Stimulated activated CD4-positive, alpha-beta T cell treated with anti-CD3 and anti-CD28 coated beads, Interleukin-15, amount 100 ng/mL, for 1 hour (primary cell): ENCODE measurements around the gene RXFP2.

Experiments
- DNase-seq, 2 donors: peaks; one replicate each; pipeline ENCODE4 v3.0.0-alpha.2; 2020; ENCODE audit warnings: low read depth in 1 of 2, low spot score in 1 of 2

RXFP2 gene, protein sequence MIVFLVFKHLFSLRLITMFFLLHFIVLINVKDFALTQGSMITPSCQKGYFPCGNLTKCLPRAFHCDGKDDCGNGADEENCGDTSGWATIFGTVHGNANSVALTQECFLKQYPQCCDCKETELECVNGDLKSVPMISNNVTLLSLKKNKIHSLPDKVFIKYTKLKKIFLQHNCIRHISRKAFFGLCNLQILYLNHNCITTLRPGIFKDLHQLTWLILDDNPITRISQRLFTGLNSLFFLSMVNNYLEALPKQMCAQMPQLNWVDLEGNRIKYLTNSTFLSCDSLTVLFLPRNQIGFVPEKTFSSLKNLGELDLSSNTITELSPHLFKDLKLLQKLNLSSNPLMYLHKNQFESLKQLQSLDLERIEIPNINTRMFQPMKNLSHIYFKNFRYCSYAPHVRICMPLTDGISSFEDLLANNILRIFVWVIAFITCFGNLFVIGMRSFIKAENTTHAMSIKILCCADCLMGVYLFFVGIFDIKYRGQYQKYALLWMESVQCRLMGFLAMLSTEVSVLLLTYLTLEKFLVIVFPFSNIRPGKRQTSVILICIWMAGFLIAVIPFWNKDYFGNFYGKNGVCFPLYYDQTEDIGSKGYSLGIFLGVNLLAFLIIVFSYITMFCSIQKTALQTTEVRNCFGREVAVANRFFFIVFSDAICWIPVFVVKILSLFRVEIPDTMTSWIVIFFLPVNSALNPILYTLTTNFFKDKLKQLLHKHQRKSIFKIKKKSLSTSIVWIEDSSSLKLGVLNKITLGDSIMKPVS

DNA sequence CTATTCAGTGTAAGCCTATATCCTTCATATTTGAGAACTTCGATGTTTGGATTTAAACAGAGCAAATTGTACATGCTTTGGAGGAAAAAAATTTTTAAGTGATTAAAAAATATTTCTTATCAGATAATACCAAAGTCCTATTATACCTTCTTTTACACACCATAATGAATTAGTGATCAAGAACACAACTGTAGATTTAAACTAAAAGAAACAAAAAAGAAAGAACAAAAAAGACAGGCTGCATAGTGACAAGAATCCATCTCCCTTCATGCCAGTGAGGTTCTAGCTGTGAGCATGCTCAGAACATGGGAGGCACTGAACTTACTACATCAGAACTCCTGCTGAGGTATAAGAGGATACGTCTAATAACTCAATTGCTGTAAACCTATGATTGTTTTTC is at the start of gene RXFP2:
TSS of gene RXFP2 (plus strand) at position 301 of the 400 bp plus-strand sequence. CDS start at position 388, 87 bp downstream.
- no peak for DNase-seq

DNA sequence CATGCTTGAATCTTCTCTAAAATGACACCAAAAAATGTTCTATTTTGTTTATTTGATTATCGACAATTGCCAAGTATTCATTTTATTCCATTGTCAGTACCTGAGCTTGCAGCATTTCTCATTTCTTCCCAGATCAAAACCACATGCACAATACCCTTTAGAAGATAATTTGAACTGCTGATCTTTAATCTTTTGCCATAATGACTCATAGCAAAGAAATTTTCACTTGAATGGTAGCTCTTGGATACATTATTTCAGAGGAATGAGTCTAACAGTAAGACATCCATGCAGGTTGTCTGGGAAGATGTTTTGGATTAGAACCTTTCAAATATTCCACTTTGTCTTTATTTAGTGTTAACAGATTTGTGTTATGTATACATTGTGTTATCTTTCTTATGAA is 42.0 kb upstream of the RXFP2 start:
- DNase-seq: no peak

DNA sequence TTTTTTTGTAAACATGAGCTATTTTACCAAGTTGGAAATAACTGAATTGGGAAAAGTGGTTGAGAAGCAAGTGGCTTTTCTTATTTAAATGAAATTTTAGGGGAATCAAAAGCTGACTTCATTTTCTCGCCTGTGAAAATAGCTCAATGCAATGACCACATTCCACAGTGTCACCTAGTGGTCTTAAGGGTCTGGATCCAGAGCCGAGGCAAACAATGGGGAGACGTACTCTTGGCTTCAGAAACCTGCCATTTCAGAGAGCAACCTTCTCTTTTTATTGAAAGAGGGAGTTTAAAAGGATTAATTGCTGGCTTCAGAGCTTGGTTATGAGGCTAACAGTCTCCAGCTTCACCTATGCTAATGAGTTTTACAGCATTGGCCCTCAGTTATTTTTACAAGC is 39.7 kb upstream of the RXFP2 start:
- DNase-seq: no peak

DNA sequence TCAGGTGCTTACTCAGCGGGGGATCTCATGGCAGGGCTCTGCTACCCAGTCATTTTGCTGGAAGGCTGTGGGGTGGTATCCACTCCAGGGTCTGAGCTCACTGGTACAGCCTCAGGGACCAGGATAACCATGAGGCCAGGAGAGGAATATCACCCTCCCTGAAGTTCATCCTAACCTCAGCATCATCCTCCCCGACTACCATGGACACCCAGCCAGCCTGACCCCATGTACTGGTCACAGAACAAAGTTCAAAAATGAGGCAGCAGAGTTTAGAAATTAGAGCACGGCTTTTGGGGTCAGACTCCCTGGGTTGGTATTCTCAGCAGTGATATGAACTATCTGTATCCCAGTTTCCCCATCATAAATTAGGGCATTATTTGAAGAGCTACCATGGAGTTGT is 35.5 kb upstream of the RXFP2 start:
- DNase-seq: no peak

DNA sequence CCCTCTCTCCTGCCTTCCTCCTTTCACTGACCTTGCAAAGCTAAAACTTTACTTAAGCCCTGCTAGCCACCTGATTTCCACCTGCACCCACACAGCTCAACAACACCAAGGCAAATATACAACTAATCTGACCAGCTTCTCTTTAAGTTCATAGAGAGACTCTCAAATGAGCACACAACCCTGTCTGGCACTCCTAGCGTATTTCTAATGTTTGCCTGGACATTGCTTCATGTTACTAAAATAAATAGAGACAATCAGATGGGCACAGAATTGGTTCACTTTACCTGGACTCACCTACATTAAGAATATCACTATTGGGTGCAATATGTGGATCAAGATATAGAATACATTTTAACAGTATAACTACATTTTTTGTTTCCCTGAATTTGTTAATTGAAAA is 33.2 kb upstream of the RXFP2 start:
- no peak for DNase-seq

DNA sequence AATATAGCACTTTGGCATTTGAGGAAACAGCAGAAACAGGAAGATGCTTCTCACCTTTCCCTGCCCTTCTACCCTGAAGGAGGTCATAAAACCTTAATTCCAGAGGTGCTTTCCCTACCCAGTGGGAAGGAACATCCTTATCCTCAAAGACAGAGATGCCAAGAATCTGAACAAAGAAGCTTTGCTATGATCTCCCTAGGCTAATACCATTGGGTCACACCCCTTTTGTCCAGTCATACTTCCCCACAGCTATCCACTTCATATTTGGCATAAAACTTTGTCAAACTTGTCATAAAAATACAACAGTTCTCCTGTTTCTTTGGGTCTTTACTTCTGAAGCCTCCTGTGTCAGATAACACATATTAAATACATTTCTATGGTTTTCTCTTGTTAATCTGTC is 21.7 kb upstream of the RXFP2 start:
- DNase-seq: no peak

DNA sequence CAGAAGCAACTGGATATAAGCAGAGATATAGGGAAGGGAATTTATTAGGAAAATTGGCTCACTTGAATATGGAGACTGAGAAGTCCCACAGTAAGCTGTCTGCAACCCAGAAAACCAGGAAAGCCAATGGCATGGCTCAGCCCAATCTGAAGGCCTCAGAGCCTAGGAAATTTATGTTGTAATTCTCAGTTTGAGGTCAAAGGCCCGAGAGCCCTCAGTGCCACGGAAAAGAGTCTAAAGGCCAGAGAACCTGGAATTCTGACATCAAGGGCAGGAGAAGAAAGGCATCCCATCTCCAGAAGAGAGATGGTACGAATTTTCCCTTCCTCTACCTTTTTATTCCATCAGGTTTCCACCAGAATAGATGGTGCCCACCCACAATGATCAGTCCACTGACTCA is 20.1 kb upstream of the RXFP2 start:
- no peak for DNase-seq

DNA sequence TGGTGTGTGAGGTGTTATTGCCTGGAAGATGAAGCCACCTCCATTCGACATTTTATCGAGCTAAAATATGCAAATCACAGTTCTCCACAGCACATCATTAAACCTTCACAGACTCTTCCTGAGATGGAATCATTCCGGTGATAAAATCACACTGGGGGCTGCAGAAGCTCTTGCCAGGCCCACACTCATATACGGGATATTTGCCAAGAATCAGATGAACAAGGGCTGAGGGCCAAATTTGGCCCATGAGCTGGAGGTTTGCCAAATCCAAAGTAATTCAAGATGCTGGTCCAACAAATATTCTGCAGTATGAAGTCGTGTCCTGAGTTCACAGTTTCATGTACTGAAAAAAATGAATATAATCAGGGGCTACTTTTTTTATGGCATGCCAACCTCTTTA is 16.7 kb upstream of the RXFP2 start:
- DNase-seq: no peak

DNA sequence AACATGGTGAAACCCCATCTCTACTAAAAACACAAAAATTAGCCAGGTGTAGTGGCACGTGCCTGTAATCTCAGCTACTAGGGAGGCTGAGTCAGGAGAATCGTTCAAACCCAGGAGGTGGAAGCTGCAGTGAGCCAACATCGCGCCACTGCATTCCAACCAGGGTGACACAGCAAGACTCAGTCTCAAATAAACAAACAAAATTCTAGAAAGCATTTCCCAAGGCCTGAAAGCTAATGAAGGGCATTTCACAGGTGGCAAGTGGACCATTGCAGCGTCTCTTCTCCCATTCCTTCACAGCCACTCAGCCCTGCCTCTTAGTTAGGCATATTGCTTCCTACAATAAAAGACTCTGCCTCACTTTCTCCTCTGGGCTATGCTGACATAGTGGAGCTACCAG is 13.5 kb upstream of the RXFP2 start:
- DNase-seq: no peak

DNA sequence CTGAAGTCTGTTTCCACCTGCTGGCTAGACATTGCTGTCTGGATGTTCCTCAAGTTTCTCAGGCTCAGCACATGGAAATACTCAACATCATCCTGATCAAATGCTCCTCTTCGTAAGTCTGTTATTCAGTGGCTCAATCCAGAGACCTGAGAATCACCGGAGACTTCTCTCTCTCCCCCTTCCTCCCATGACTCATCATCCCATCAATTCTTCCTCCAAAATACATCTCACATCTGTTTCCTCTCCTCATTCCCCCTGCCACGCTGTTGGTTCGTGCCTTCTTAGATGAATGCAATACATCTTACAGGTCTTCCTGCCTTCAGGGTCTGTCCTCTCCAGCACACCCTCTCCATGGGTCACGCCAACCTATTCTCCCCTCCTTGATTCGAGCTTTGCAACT is 7.4 kb upstream of the RXFP2 start:
- no peak for DNase-seq

DNA sequence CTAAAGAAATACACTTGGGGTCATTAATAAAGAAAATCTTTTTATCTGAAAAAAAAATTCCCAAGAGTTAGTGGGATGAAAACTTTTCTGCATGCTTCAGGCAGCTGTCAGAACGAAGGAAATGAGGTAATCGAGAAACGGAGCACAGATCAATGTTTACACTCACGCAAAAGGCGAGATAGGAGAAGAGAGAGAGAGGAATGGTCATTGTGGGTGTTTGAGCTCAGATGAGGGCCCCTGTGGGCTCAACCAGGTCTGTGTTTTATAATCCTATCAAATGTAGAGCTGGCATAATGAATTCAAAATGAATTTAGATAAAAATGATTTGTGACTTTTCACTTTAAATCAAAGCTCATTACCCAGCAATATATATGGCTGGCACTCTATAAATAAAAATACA is 6.3 kb upstream of the RXFP2 start:
- no peak for DNase-seq

DNA sequence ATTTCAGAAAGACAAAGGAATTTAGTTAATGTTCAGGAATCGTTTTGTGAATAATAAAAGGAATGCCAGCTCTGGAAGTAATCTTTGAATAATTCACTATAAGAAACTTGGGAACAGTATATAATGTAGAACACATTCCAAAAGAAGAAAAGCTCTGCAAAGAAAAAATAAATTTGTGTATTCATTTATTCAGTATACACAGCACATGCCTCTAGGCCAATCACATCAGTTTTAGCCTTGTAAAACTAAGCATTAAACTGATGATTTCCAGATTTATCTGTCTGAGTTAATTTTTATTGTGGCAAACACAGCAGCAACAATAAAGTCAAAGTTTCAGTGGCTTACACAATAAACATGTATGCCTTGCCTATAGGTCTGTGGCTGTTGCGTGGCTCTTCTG is 5.7 kb upstream of the RXFP2 start:
- DNase-seq: no peak

DNA sequence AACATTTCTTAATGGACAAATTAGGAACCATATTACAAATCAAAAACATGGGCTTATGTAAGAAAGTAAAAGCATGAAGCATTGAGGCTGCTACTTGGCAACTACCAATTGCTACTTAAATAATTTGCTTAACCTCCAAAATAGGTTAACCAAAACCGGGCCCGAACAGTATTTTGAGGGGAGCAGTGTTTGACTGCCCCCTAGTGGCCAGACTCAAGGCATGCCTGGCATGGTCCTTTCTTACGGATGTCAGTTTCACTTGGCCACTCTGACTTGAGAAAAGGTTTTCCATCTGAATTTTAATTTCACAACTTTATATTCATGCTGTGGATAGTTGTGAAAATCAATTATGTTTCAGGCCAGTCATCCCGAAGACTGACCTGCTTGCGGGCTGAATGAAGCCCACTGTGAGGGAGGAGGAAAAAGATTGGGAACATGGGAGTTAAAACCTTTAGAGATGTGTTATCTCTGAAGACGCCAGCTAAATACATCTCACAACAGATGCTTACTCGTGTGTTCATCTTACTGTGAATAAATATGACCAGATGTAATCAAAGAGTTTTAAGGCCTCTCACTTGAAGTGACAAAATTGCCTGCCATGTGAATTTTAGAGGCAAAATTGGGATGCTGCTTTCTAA is 2.9 kb downstream of the RXFP2 start:
- DNase-seq: peak; percentile 5 to 30

DNA sequence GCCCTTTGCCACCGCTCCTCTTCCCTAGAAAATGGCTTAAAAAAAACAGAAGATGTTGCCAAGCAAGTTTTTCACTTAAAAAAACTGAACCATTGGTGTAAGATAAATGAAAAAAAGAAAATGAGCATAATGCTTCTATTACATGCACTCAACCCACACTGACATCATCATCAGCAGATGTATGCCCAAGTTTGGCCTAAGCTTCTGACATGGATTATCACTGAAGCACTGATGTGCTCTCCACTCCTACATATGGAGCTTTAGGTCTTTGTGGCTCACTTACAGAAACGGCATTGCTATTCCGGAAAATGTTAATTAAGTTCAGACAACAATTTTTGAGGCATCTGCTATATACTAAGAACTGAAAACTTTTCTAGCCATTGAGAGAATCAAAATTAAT is 8.0 kb downstream of the RXFP2 start:
- DNase-seq: no peak

DNA sequence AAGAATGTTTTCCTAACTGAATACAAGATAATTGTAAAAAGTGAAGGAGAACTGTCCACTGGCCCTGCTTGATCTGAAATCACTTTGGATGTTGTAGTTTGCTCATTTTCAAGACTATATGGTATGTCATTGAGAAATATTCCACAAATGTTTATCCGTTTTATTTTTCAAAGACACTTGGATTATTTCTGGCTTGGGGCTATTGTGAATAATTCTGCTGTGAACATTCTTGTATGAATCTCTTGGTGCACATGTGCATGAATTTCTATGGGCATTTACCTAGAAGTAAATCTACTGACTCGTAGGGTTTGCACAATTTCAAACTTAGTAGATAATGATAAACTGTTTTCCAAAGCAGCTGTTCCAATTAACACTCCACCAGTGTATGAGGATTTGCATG is 8.6 kb downstream of the RXFP2 start:
- no peak for DNase-seq

DNA sequence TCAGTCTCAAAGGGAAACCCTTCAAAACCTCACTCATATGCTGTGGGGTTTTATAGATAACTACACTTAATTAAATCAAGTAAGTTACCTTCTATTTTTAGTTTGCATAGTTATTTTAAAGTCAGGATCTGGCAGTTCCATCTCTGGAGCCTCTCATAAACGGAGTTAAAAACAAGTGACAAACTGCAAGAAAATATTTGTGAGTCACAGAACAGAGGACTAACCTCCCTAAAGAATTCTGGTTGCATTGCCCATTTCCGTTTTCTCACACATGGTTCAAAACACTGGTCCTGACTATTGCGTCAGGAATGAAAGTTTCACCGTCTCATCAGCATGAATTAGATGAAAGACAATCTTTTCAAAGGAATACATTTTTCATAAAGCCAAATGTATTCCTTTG is 10.6 kb downstream of the RXFP2 start:
- no peak for DNase-seq

DNA sequence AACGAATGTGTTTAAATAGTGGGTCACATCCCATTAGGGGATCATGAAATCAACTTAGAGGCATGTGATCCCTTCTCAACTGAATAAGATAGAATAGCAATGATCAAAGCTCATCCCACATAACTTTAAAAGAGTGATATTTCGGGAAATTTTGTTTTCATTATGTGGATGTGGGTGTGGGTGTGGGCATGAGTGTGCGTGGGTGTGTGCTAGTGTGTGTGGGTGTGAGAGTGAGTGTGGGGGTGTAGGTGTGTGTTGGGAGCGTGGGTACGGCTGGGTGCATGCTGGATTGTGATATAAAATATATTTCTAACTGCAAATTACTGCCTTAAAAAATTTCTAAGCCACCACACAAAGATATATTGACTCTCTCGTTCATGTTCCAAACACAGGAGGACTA is 15.9 kb downstream of the RXFP2 start:
- no peak for DNase-seq

DNA sequence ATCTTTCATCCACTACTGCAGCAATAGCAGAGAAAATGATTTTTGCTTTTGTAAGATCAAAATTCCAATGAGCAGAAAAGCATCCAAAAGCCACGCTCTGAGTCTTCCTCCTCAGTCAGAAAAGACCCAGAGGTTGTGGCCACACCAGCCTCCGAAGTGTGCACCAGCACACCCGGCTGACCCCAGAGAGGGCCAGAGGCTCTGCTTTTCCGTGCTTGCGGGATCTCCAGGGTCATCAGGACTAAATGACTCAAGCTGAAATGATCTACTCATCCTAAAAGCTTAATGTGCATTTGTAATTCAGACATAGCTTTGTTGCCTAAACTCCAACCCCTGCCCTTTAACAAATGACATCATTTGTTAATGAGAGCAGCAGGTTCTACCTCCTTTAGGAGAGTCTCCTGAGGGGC is 16.5 kb downstream of the RXFP2 start:
- no peak for DNase-seq

DNA sequence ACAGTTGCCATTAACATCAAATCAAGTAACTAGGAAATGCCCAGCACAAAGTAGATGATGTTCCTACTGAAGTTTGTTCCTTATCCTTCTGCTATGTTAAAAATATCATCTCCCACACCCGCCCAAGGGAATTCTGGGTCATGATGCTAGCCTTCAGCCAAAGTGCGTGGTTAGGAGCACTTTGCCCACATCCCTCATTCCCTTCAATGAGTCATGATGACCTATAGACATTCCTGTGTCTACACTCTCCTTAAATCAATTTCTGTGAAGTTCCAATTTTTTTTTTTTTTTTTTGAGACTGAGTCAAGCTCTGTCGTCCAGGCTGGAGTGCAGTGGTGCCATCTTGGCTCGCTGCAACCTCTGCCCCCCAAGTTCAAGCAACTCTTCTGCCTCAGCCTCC is 17.0 kb downstream of the RXFP2 start:
- DNase-seq: no peak

DNA sequence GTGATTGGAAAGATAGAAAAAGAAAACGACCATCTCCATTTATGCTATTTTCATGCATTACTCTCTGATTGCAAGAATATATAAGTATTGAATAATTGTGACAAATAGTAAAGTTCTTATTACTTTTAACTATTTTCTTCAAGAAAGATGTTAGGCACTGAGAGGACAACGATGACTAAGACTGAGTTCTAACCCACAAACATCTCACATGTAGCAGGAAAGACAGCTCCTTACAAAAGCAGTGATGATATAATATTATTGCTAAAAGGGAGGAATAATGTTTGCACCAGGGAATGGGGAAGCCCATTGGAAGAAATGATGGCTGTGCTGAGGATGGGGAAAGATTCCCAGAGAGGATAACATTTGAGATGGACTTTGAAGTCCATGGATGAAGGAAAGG is 22.6 kb downstream of the RXFP2 start:
- no peak for DNase-seq

DNA sequence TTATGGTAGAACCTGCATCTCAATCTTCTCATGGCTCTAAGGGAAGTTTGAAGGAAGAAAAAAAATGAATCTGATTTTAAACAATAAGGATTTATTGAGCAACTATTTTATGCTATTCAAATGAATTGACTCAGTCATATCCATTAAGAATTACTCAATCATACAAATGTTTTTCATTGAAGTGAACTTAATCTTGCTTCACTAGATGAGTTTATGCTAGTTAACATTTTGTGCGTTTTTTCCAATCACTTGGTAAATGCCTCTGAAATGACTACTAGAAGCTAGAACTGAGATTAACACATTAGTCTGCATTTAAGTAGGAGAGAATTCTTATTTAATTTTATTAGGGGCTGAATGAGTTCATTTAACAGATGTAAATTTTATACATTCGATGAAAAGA is 25.2 kb downstream of the RXFP2 start:
- no peak for DNase-seq

DNA sequence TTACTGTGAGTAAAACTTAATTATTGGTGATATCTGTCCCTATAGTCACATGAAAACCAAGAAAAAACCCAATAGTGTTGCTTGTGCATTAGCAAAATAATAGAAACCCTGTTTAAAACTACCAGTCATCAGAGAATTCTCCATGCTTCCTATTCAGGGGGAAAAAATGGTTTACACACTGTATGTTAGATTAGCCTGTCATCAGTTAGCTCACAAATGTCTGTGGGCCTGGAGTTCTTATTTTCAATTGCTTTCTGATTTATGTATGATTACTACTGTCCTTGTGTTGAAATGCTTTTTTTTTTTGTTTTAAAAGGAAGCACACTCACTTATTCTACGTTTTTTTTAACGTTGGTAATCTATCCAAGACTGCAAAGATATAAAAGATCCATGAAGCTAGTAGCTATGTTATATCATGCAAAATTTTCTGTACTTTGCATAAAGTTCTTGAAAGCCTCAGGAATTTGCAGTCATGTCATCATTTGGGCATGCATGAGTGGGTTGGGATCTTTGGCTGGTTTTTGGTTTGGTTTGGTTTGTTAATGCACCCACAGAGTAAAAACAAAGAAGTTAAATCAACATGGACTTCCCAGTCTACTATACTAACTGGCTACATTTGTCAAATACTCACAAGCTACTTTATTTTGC is 25.9 kb downstream of the RXFP2 start:
- no peak for DNase-seq
